GM23338 (cell line): Measurements from ENCODE around the gene INSRR.

ENCODE experiments used
- CREB1 ChIP-seq: fragments of 250-450 bp; sonication (Bioruptor Pico); IDR thresholded peaks from 2 replicates; pipeline ENCODE4 v1.5.0; 2020; ENCODE audit warnings: low read depth, mild to moderate bottlenecking, moderate library complexity
- CTCF ChIP-seq, 2 experiments: fragments of 200-600 bp in 1 of 2; sonication (generic) in 1 of 2; conservative IDR thresholded peaks; 2 replicates each; pipeline versions ENCODE4 v1.5.1 to v1.6.1; 2016 to 2017; ENCODE audit warnings: antibody characterized with exemption in 2 of 2, low read depth in 2 of 2, mild to moderate bottlenecking in 2 of 2, moderate library complexity in 1 of 2
- ETS1 ChIP-seq: IDR thresholded peaks from 2 replicates; pipeline ENCODE4 v1.6.1; 2016; ENCODE audit warnings: antibody characterized with exemption
- EZH2 ChIP-seq: fragments of 200-600 bp; sonication (generic); IDR thresholded peaks from one replicate; pipeline ENCODE4 v1.8.0; 2017; ENCODE audit warnings: antibody characterized with exemption, mild to moderate bottlenecking, low read depth; ENCODE audit not compliant: unreplicated experiment
- EZH2phosphoT487 ChIP-seq: fragments of 200-600 bp; sonication (generic); IDR thresholded peaks from one replicate; pipeline ENCODE4 v1.8.1; 2018; ENCODE audit warnings: antibody characterized with exemption; ENCODE audit not compliant: unreplicated experiment
- JUNB ChIP-seq: IDR thresholded peaks from one replicate; pipeline ENCODE4 v1.6.1; 2016; ENCODE audit warnings: antibody characterized with exemption; ENCODE audit not compliant: unreplicated experiment
- NANOG ChIP-seq: IDR thresholded peaks from 2 replicates; pipeline ENCODE4 v1.6.1; 2016; ENCODE audit warnings: antibody characterized with exemption, borderline replicate concordance
- POLR2AphosphoS5 ChIP-seq: IDR thresholded peaks from 2 replicates; pipeline ENCODE4 v1.6.1; 2016; ENCODE audit warnings: antibody characterized with exemption, low read depth
- REST ChIP-seq: IDR thresholded peaks from one replicate; pipeline ENCODE4 v1.6.1; 2018; ENCODE audit warnings: antibody characterized with exemption; ENCODE audit not compliant: unreplicated experiment
- ZNF114 ChIP-seq: fragments of 250-450 bp; sonication (Bioruptor Pico); IDR thresholded peaks from 2 replicates; pipeline ENCODE4 v1.5.0; 2020; ENCODE audit warnings: mild to moderate bottlenecking, moderate library complexity
- ZNF331 ChIP-seq: fragments of 250-450 bp; sonication (Bioruptor Pico); IDR thresholded peaks from 2 replicates; pipeline ENCODE4 v1.5.0; 2020; ENCODE audit warnings: low read depth, mild to moderate bottlenecking, moderate library complexity

- TF ChIP-seq POLR2AphosphoS5 (no peak), CTCF (conservative IDR thresholded peaks at IDR 0.05; ENCODE audit: low read depth in 2 of 2) (no peak), REST (no peak), EZH2phosphoT487 (no peak), EZH2 (no peak), JUNB (no peak), ZNF331 (CRISPR knock-in tag) (no peak), ZNF114 (no peak), ETS1 (no peak), CREB1 (CRISPR knock-in tag) (no peak), NANOG (no peak)
Observed at GRCh38 chr1:156847591-156848460, 11.1 kb downstream of the INSRR start.
